ELR (cell line): Measurements from ENCODE around the gene TMEM192.
A peak's percentile ranks its signal among the peaks of the same experiment; 100 is the strongest.
"Not testable (repeated sequence)": the region's sequence is repeated elsewhere in the genome, so short reads cannot be mapped to it uniquely, and the experiment has no call there.

Experiments
- DNase-seq: peaks from one replicate; pipeline ENCODE4 v3.0.0-alpha.2; 2015; ENCODE audit warnings: low read depth

The TMEM192 gene

DNA sequence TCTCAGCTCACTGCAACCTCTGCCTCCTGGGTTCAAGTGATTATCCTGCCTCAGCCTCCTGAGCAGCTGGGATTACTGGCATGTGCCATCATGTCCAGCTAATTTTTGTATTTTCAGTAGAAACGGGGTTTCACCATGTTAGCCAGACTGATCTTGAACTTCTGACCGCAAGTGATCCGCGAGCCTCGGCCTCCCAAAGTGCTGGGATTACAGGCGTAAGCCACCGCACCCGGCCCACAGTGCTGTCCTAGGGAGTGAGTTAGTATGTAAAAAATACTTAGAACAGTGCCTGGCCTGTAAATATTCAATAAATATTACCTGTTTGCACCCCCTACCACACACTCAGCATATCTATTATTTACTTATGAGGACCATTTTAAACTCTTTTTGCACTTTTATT is 20.5 kb downstream of the TMEM192 start:
- not testable (repeated sequence) for DNase-seq

DNA sequence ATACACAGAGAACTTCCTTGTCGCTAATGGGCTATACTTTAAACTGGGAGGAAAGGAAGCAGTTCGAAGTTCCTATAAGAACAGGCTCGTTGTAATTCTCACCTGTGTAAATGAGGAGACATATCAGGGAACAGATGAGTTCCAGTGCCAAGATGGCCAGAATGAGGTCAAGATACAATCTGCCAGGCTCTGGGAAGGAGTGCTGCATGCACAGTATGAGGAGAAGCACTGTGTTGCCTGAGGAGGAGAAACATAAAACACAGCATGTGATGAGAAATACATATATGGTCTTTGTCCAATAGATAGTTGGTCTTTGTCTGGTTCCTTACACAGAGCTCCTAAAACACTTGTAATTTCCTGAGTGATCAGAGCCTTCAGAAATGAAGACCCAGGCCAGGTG is 24.3 kb downstream of the TMEM192 start:
- DNase-seq, result no peak

DNA sequence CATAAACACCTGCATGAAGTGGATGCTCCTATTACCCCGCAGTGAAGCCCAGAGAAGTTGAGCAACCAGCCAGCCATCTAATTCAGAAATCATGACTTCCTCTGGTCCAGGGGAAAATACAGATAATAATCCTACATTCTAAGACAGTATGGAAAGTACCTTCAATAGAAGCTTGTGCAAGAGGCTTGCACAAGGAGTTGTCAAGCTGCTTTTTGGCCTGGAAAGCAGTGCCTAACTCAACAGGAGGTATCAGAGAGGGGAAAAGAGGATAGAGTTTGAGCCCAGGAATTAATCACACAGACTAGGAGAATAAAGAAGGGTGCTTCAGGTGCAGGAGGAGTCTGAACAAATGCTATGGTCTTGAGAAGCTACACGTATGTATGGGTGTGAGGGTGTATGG is 26.7 kb downstream of the TMEM192 start:
- DNase-seq, result no peak

DNA sequence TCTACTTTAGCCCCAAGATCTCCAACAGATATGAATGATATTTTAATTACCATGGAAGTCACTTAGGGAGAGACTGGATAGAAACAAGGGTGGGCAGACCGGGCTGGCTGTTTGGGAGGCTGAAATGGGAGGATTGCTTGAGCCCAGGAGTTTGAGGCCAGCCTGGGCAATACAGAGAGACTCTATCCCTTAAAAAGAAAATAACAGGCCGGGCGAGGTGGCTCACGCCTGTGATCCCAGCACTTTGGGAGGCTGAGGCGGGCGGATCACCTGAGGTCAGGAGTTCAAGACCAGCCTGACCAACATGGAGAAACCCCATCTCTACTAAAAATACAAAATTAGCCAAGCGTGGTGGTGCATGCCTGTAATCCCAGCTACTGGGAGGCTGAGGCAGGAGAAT is 27.9 kb downstream of the TMEM192 start:
- not testable (repeated sequence) for DNase-seq

DNA sequence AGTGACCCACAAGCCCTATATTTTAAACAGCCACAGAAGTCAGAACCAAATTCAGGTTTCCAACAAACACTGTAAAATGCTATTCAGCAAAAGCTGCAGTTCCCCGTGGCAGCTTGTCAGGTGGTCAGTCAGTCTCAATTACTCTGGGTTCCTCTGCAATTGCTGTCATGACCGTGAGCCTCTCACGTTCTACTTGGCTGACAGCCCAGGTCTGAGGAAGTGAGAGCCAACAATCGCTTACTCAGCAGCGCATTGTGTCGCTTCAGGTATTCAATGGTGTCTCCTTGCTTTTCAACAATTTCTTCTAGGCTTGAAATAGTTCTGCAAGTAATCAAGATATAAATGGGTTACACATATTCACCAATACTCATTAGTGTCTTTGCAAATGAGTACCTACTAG is 33.2 kb downstream of the TMEM192 start:
- no peak for DNase-seq

DNA sequence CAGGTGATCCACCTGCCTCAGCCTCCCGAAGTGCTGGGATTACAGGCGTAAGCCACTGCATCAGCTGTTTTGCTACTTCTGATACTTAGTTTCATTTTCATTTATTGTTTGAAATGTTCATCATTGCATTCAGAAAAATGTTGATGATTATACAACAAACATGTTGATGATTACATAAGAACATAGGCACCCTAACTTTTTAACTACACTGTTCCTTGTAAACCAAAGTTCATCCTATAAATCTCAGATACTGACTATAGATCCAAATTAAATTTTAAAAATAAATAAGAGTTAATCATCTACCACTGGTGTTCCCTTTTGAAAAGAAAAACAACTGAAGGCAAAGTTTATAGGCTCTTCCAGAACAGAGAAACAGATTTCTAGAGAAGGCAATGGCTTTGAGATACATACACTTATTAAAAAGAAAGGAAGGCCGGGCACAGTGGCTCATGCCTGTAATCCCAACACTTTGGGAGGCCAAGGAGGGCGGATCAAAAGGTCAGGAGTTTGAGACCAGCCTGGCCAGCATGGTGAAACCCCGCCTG is 35.6 kb downstream of the TMEM192 start:
- DNase-seq, result no peak

DNA sequence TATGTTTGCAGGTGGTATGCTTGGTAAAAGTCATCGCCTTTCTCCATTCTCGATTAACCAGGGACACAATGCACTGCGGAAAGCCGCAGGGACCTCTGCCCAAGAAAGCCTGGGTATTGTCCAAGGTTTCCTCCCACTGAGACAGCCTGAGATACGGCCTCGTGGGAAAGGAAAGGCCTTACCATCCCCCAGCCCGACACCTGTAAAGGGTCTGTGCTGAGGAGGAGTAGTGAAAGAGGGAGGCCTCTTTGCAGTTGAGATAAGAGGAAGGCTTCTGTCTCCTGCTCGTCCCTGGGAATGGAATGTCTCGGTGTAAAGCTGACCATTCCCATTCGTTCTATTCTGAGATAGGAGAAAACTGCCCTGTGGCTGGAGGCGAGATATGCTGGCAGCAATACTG is 39.3 kb downstream of the TMEM192 start:
- DNase-seq, result not testable (repeated sequence)

DNA sequence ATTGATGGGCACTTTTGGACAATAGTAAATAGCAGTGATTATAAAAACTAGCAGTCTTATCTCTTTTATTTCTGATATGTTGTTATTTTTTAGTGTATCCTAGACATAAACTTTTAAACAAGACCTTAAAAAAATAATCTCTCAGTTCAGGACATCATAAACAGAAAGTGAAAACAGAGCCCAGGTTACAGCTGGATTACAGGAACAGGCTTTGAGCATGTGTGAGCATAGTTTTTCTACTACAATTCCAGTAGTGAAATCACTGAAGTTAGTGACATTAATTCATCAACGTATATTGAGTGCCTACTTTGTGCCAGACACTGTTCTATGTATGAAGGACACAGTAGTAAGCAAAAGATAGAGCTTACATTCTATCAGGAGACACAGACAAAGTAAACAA is 42.1 kb downstream of the TMEM192 start:
- no peak for DNase-seq

DNA sequence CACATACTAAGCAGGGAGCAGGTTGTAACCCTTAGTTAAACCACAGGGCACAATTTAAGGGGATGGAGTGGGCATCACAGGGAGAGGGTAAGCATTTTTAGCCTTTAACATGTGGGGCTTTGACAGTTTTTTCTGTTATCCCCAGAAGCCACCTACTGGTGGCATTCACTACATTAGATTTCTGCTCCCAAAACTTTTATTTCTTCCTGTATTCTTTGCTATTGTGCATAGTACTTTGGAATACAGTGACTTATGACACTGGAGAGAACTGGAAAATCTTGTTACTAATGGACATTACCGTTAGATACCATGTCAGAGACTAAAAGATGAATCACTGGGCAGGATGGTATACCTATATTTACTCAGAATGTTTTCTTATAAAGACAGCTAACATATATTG is 51.7 kb downstream of the TMEM192 start:
- no peak for DNase-seq

DNA sequence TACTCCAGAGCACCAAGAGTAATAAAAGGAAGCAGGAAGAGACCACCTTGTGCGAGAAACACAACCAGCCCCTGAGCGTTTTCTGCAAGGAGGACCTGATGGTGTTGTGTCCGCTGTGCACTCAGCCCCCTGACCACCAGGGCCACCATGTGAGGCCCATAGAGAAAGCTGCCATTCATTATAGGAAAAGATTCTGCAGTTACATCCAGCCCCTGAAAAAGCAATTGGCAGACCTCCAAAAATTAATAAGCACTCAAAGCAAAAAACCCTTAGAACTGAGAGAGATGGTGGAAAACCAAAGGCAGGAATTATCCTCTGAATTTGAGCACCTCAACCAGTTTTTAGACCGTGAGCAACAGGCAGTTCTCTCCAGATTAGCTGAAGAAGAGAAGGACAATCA is 53.3 kb downstream of the TMEM192 start:
- no peak for DNase-seq

DNA sequence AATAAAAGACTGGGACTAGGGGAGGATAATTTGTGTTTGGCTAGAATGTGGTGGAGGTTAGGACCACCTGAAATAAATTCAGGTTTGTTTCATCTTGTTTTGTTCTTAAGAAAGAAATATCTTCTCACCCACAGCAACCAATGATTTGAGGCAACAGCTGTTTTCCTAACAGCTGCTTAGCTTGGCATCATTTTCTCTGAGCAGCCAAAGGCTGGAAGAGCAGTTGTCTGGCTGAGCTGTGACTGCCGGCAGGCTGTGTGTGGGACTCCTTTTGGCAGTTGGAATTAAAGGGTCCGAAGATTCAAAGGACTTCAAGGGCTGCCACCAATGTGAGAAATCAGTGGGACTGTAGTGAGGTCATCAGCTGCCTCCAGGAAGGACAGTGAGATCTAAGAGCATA is 54.0 kb downstream of the TMEM192 start:
- DNase-seq, result no peak

DNA sequence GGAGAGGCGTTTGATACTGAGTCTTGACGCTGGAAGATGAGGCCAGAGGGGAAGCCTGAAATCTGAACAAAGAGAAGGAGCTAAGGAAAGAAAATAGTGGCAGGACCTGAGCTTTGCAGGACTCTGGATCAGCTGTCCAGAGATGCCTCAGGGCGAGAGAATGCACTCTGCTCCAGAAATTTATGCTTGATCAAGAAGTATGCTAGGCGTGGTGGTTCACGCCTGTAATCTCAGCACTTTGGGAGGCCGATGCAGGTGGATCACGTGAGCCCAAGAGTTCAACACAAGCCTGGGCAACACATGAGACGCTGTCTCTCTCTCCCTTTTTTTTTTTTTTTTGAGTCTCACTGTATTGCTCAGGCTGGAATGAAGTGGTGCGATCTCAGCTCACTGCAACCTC is 57.1 kb downstream of the TMEM192 start:
- DNase-seq, result no peak

DNA sequence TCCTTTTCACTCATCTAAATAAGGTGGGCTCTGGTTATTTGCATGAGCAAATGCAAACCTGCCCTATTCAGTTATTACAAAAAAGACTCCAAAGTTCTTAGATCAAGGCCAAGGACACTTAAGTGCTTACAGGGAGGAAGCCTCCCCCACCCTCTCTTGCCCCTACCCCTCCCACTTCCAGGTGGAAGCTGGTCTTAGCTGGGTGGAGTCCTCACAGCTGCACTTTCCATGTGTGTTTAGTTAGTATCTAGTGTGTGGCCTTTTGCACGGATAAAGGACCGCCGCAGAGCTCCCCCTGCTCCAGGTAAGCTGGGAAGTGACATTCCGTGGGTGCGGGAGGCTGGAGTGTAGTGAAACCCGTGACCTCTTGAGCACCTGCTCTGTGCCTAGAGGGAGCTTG is 59.0 kb downstream of the TMEM192 start, which contains the start of gene TRIM75:
TSS of gene TRIM75 (plus strand) at position 222 of the 400 bp plus-strand sequence. CDS start 5,282 bp downstream, outside the sequence.
- DNase-seq, result no peak

DNA sequence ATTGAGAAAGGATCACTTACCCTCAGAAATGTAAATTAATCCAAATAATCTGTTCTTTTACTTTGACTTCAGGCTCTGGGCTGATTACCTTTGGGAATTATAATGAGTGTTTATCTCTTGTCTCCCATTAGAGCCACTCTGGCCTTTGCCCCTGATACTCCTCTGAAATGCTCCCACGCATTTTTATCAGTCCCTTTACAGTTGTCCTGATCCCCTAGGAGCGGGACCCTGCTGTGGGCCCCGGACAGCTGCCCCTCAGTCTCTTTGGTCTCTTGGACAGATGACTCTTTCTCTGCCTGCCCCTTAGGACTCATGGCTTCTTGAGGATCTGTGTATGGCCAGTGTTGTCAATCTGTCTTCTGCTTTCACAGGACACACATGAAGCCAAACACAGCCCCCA is 60.0 kb downstream of the TMEM192 start:
- no peak for DNase-seq

DNA sequence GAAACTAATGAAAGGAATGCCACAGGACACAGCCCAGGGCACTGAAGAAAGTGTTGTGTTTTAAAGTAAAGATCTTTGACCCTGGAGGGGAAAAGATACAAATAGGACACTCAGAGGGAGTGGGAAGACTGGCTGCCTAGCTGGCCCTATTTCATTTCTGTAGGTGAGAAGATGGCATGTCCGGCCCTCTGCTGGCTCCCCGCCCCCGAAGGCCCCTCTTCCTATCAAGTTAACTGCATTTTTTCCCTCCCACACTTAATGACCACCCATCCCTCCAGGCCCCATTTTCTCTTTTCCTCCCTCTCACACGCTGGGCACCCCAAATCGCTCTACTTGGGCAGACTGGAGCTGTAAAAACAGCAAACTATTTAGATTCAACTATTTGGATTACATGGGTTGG is 64.5 kb downstream of the TMEM192 start:
- DNase-seq, result no peak

DNA sequence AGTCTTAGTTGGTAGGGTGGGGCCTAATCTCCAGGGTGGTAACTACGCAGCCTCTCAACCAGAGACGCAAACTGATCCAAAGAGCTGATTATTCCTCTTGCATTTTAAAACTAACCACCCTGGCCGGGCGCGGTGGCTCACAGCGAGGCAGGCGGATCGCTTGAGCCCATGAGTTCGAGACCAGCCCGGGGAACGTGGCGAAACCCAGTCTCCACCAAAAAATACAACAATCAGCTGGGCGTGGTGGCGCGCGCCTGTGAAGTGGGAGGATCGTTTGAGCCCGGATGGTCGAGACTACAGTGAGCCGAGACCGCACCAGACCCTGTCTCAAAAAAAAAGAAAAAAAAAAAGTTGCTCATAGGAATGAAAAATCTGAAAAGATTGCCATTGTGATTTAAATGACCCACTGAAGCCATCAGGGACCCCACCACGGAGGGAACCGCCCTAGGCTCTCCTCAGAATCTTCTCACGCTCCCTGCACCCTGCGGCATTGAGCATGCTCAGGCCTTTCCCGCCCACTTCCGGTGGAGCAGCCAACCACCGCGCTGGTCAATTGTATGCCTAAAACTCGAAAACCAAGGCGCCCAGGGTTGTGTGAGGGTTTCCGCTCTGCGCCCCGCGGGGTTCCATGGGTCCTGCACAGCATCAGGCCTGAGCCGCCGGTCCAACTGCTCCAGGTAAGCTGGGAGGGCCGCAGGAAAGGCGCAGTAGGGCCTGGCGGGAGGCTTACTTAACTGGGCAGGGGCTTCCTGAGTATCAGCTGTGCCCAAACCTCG is 81.0 kb downstream of the TMEM192 start, which contains the start of gene TRIM60:
TSS of gene TRIM60 (plus strand) at position 564 of the 776 bp plus-strand sequence. CDS start 8,074 bp downstream, outside the sequence.
- no peak for DNase-seq

DNA sequence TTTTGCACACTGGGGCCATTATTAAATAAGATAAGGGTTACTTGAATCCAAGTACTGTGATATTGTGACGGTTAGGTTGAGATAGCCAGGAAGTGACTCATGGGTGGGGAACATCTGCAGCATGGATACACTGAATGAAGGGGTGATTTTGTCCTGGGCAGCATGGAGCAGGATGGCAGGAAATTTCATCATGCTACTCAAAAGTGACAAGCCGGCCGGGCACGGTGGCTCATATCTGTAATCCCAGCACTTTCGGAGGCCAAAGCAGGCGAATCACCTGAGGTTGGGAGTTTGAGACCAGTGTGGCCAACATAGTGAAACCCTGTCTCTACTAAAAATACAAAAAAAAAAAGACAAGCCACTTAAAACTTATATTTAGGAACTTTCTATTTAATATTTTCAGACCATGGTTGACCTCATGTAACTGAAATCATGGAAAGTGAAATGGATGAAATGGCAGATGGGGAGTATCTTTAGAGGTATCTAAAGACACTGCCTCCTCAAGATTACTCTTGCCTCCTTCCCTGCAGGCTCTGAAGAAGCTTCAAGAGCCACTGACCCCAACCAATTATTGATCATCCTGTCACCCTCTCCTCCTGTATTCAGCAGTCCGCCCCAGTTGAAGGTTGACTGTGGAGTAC is 84.8 kb downstream of the TMEM192 start:
- peak; percentile 7 for DNase-seq

DNA sequence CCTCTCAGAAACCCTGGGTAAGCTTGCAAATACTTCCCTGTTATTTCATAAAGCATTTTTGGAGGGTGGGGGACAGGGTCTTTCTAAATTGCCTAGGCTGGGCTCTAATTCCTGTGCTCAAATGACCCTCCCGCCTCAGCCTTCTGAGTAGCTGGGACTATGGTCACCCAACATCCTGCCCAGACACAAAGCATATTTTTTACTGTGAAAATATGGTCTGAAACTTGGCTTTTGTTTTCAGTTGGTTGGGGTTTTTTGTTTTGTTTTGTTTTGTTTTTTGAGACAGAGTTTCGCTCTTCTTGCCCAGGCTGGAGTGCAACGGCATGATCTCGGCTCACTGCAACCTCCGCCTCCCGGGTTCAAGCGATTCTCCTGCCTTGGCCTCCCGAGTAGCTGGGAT is 86.9 kb downstream of the TMEM192 start:
- DNase-seq, result not testable (repeated sequence)
